ENCODE measurements around the gene TCEANC2.

TCEANC2 gene

GRCh38 chr1:54125386-54126070, 72.1 kb downstream of the TCEANC2 start:
- DNase-seq (ENCODE audit: extremely low read depth, low read depth): no peak
- H3K4me3 ChIP-seq (replicated peaks; ENCODE audit: low read depth, low read length): no peak overlapping the region
- TF ChIP-seq, protein P1, sequence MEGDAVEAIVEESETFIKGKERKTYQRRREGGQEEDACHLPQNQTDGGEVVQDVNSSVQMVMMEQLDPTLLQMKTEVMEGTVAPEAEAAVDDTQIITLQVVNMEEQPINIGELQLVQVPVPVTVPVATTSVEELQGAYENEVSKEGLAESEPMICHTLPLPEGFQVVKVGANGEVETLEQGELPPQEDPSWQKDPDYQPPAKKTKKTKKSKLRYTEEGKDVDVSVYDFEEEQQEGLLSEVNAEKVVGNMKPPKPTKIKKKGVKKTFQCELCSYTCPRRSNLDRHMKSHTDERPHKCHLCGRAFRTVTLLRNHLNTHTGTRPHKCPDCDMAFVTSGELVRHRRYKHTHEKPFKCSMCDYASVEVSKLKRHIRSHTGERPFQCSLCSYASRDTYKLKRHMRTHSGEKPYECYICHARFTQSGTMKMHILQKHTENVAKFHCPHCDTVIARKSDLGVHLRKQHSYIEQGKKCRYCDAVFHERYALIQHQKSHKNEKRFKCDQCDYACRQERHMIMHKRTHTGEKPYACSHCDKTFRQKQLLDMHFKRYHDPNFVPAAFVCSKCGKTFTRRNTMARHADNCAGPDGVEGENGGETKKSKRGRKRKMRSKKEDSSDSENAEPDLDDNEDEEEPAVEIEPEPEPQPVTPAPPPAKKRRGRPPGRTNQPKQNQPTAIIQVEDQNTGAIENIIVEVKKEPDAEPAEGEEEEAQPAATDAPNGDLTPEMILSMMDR (IDR thresholded peaks at IDR 0.05; ENCODE audit: low read depth, low read length, missing control alignments): no peak

DNA sequence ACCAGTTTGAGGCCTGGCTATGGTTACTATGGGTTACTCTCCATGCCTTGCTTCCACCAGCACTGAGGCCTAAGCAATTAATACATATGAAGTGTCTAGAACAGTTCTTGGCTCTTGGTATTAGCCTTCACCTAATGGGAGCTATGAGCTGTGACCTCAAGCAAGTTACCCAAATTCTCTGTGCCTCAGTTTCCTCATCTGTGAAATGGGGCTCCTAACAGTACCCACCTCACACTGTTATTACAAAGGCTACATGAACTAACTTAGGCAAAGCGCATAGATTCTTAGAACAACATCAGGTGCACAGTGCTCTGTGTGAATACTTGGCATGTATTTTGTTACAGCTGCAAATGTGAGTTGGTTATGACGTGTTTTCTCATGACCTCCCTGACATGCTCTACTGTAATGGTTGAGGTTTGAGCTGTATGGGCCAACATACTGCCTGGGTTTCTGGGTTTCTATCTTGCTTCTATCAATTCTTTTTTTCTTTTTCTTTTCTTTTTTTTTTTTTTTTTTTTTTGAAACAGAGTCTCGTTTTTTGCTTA, 72.9 kb downstream of the TCEANC2 start:
- no peak overlapping the region for H3K4me3 ChIP-seq (replicated peaks; ENCODE audit: low read depth, low read length)
- TF ChIP-seq, protein P1 (IDR thresholded peaks at IDR 0.05; ENCODE audit: low read depth, low read length, missing control alignments): no peak
- no peak for DNase-seq (ENCODE audit: extremely low read depth, low read depth)

- no peak for DNase-seq (ENCODE audit: extremely low read depth, low read depth)
- TF ChIP-seq, protein P1 (IDR thresholded peaks at IDR 0.05; ENCODE audit: low read depth, low read length, missing control alignments): no peak
- no peak overlapping the region for H3K4me3 ChIP-seq (replicated peaks; ENCODE audit: low read depth, low read length)
Measured at GRCh38 chr1:54127594-54128300, 74.3 kb downstream of the TCEANC2 start.

GRCh38 chr1:54129858-54130257, 76.5 kb downstream of the TCEANC2 start:
- DNase-seq (ENCODE audit: extremely low read depth, low read depth): no peak
- TF ChIP-seq, protein P1 (IDR thresholded peaks at IDR 0.05; ENCODE audit: low read depth, low read length, missing control alignments): no peak

DNA sequence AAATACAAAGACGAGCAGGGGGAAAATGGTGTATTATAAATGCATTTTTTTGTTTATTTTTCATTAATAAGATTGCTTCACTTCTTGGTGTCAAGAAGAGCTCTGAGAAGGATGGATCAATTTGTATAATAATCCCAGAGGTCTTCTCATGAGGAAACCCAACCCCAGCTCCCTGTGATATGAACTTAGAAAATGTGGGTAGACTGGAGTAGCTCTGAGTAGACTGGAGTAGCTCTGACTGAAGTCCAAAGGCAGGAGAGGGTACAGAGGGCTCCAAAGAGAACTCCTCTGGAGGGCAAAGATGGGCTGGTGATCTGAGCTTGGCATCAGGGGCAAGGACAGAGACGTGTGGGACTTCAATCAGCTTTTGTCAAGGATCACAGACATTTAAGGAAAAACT, 78.0 kb downstream of the TCEANC2 start:
- H3K4me3 ChIP-seq (replicated peaks; ENCODE audit: low read depth, low read length): no peak overlapping the region
- no peak for DNase-seq (ENCODE audit: extremely low read depth, low read depth)
- TF ChIP-seq, protein P1 (IDR thresholded peaks at IDR 0.05; ENCODE audit: low read depth, low read length, missing control alignments): no peak

More at GRCh38 chr1:54129858-54130257, 76.5 kb downstream of the TCEANC2 start:
- H3K4me3 ChIP-seq (replicated peaks; ENCODE audit: low read depth, low read length): no peak overlapping the region

GRCh38 chr1:54132495-54132894, 79.1 kb downstream of the TCEANC2 start:
- DNase-seq (ENCODE audit: extremely low read depth, low read depth): no peak
- no peak overlapping the region for H3K4me3 ChIP-seq (replicated peaks; ENCODE audit: low read depth, low read length)
- TF ChIP-seq, protein P1 (IDR thresholded peaks at IDR 0.05; ENCODE audit: low read depth, low read length, missing control alignments): no peak

Data from HFF-Myc (cell line).